ENCODE data around the gene MAPKBP1. TPM values are rescaled to one million over a fixed set of nuclear protein-coding genes. Genes with fewer than 3 reads are reported as not detected.

The MAPKBP1 gene
- total and polyA plus RNA-seq, 2 of the 8 experiments (the other 6 are each of a cell fraction or from before 2014, with no cell fraction given) = 4.3 to 11.3 TPM

- Histone ChIP-seq H3K79me1 (ENCODE audit: low read depth, low read length) (no peaks in the 10 kb centered on the region), H3K23me2 (ENCODE audit: low read depth, low read length) (0 out of 2 replicates have a peak, but pooled peaks cover 2% of the 10 kb centered on the region), H3K56ac (replicated peaks; ENCODE audit: insufficient read length, low read depth, low read length) (no peak overlapping the region), H3K4me3 (ENCODE audit: extremely low read depth in 1 of 4, insufficient read depth in 2 of 4, low read depth in 3 of 4, low read length in 4 of 4) (no peak overlapping the region), H3K14ac (ENCODE audit: insufficient read length) (no peak overlapping the region), H2BK120ac (replicated peaks; ENCODE audit: low read depth, low read length) (no peak overlapping the region), H4K5ac (ENCODE audit: insufficient read length, low read depth, low read length) (no peak overlapping the region), H3K23ac (ENCODE audit: insufficient read length) (no peak overlapping the region), H3K4me2 (ENCODE audit: insufficient read depth in 1 of 2, low read depth in 2 of 2, low read length in 2 of 2) (no peak overlapping the region), H3K9me3 (ENCODE audit: insufficient read depth in 2 of 2, low read depth in 1 of 2, low read length in 1 of 2) (no peaks in the 10 kb centered on the region), H3K27ac (ENCODE audit: low read depth, low read length) (no peak overlapping the region), H3K4ac (replicated peaks; ENCODE audit: insufficient read length, low read depth, low read length) (no peak overlapping the region), H3K9ac (replicated peaks in 1 of 4; ENCODE audit: extremely low read depth in 1 of 4, low read depth in 3 of 4, low read length in 3 of 4) (no peak overlapping the region), H2BK5ac (ENCODE audit: low read depth, low read length) (no peak overlapping the region), H2AFZ (ENCODE audit: low read length) (no peak overlapping the region), H3K27me3 (replicated peaks in 1 of 4; ENCODE audit: control insufficient read depth in 3 of 4, extremely low read depth in 1 of 4, insufficient read depth in 3 of 4, low read length in 3 of 4) (no peaks in the 10 kb centered on the region), H3K79me2 (ENCODE audit: control insufficient read depth in 1 of 2, insufficient read depth in 2 of 2, low read length in 2 of 2) (no peaks in the 10 kb centered on the region), H4K8ac (ENCODE audit: extremely low read depth, insufficient read depth, low read length) (no peak overlapping the region), H3K36me3 (ENCODE audit: control insufficient read depth in 2 of 4, insufficient read depth in 4 of 4, low read length in 3 of 4) (peaks cover 0 to 7% (median 2%) of the 10 kb centered on the region in 4 experiments; a peak in 3 of 8 replicates), H2BK12ac (ENCODE audit: low read depth, low read length) (no peak overlapping the region), H3K4me1 (replicated peaks in 1 of 4; ENCODE audit: control insufficient read depth in 3 of 4, insufficient read depth in 4 of 4, low read length in 3 of 4) (no peaks in the 10 kb centered on the region; a peak in 2 of 7 replicates), H2AK5ac (ENCODE audit: low read depth, low read length) (no peak overlapping the region), H3K18ac (ENCODE audit: extremely low read depth, low read length) (no peak overlapping the region), H4K91ac (replicated peaks; ENCODE audit: insufficient read length, low read length) (no peak overlapping the region), H2BK15ac (ENCODE audit: low read length) (no peak overlapping the region), H2BK20ac (ENCODE audit: low read length) (no peak overlapping the region), H4K20me1 (replicated peaks in 1 of 2; ENCODE audit: control insufficient read depth in 1 of 2, insufficient read depth in 2 of 2, low read length in 2 of 2) (no peaks in the 10 kb centered on the region)
- no peak for TF ChIP-seq KDM4A (IDR thresholded peaks at IDR 0.05; ENCODE audit: low read depth, low read length, severe bottlenecking)
- TF ChIP-seq RAD21 (IDR thresholded peaks at IDR 0.05 in 1 of 2, conservative IDR thresholded peaks at IDR 0.05 in 1 of 2; ENCODE audit: low read depth in 2 of 2, low read length in 2 of 2) = no peak
- TF ChIP-seq HDAC2 (IDR thresholded peaks at IDR 0.05; ENCODE audit: borderline replicate concordance in 1 of 2, low read depth in 2 of 2, low read length in 2 of 2) = no peak
- TF ChIP-seq JUND (IDR thresholded peaks at IDR 0.05; ENCODE audit: low read length) = no peak
- TF ChIP-seq RFX5 (IDR thresholded peaks at IDR 0.05; ENCODE audit: borderline replicate concordance, low read depth, low read length) = no peak
- no peak for TF ChIP-seq CBX5 (IDR thresholded peaks at IDR 0.05; ENCODE audit: low read depth, low read length)
- no peak for DNase-seq (ENCODE audit: low read depth in 1 of 2, low spot score in 2 of 2)
- FAIRE-seq = no peak
- ChIA-PET CTCF (ENCODE audit: partially characterized antibody) (interaction anchor here (0.5 to 6.7 kb wide), 2 partner anchors 17 to 192 kb away, joined by 3 to 30 read pairs; no protein-coding TSS in a partner anchor), POLR2A (ENCODE audit: partially characterized antibody) (interaction anchor here (0.6 to 7.2 kb wide), 2 partner anchors 8 to 327 kb away, joined by 3 to 45 read pairs; partner anchors contain the start of gene PLA2G4B)
- 90% methylated on average over 10 of the region's 10 CpGs; no CpG with 5 or more reads in 1 of the 2 experiments for WGBS, 2 experiments (ENCODE audit: extremely low coverage in 1 of 2, insufficient coverage in 1 of 2, insufficient read length in 1 of 2, insufficient replicate concordance in 2 of 2, low coverage in 1 of 2, low lambda C conversion rate in 2 of 2, missing lambda C conversion rate in 1 of 2)
These were observed 74.3 kb downstream of the MAPKBP1 start for GRCh38 chr15:41848631-41849030.

All from H1 (cell line).